SK-N-SH (cell line): ENCODE measurements around the gene DOCK4. TPM values are rescaled to one million over a fixed set of nuclear protein-coding genes. Genes with fewer than 3 reads are reported as not detected.

ENCODE experiments used
- CTCF ChIA-PET: fragments of 300-600, 350-600 bp; formaldehyde crosslinking; extraction: SDS; loops from one replicate; lab custom pipeline; 2021; lab: Yijun Ruan, JAX
- POLR2A ChIA-PET: fragments of 350-600 bp; sonication (Branson Sonifier 250); formaldehyde crosslinking; extraction: SDS; loops from one replicate; lab custom pipeline; 2020; ENCODE audit warnings: antibody characterized with exemption, inconsistent platforms; lab: Yijun Ruan, JAX
- DNase-seq: peaks from one replicate; pipeline ENCODE4 v3.0.0; 2012
- H2AFZ ChIP-seq: fragments of 200-600 bp; sonication (generic); 2 replicates; pipeline ENCODE4 v1.8.1; 2016; ENCODE audit warnings: antibody characterized with exemption, mild to moderate bottlenecking, low read depth
- H3F3A ChIP-seq: fragments of 200-600 bp; sonication (generic); replicated peaks from 2 replicates; pipeline ENCODE3; 2016; ENCODE audit warnings: antibody characterized with exemption, mild to moderate bottlenecking; ENCODE audit not compliant: insufficient read depth
- H3K27ac ChIP-seq, 2 experiments: fragments of 200-500 bp in 1 of 2; fragments of 200-600 bp in 1 of 2; sonication (Bioruptor generic) in 1 of 2; sonication (generic), shearing (Covaris generic) in 1 of 2; 2 replicates each; pipeline versions ENCODE4 v1.5.1 to v1.6.1; 2014 to 2016; ENCODE audit warnings: low read depth in 2 of 2, inconsistent platforms in 1 of 2, low read length in 1 of 2, mild to moderate bottlenecking in 1 of 2, mixed read lengths in 1 of 2
- H3K27me3 ChIP-seq: fragments of 200-600 bp; sonication (generic), shearing (Covaris generic); 2 replicates; pipeline ENCODE4 v1.6.1; 2016; ENCODE audit warnings: mixed run types; ENCODE audit not compliant: insufficient read depth
- H3K36me3 ChIP-seq, 2 experiments: fragments of 200-500 bp in 1 of 2; fragments of 200-600 bp in 1 of 2; sonication (Bioruptor generic) in 1 of 2; sonication (generic) in 1 of 2; replicated peaks in 1 of 2; 2 replicates each; pipeline versions ENCODE3 to v1.5.1; 2014 to 2016; ENCODE audit warnings: low read length in 1 of 2, mild to moderate bottlenecking in 1 of 2; ENCODE audit not compliant: insufficient read depth in 2 of 2, control insufficient read depth in 1 of 2
- H3K4me1 ChIP-seq, 2 experiments: fragments of 200-500 bp in 1 of 2; fragments of 200-600 bp in 1 of 2; sonication (Bioruptor generic) in 1 of 2; sonication (generic), shearing (Covaris generic) in 1 of 2; 2 replicates each; pipeline versions ENCODE4 v1.5.1 to v1.6.1; 2014 to 2016; ENCODE audit warnings: low read depth in 1 of 2, low read length in 1 of 2, mixed run types in 1 of 2; ENCODE audit not compliant: insufficient read depth in 2 of 2, control insufficient read depth in 1 of 2
- H3K4me2 ChIP-seq: fragments of 200-600 bp; sonication (generic), shearing (Covaris generic); 2 replicates; pipeline ENCODE4 v1.6.1; 2017; ENCODE audit warnings: mixed run types
- H3K4me3 ChIP-seq, 2 experiments: fragments of 200-500 bp in 1 of 2; fragments of 200-600 bp in 1 of 2; sonication (Bioruptor generic) in 1 of 2; sonication (generic), shearing (Covaris generic) in 1 of 2; 2 replicates each; pipeline versions ENCODE4 v1.5.1 to v1.8.1; 2014 to 2016; ENCODE audit warnings: low read depth in 2 of 2, inconsistent platforms in 1 of 2, low read length in 1 of 2, mild to moderate bottlenecking in 1 of 2, mixed read lengths in 1 of 2, moderate library complexity in 1 of 2
- H3K79me2 ChIP-seq: fragments of 200-600 bp; sonication (generic); 2 replicates; pipeline ENCODE4 v1.8.1; 2017; ENCODE audit warnings: mild to moderate bottlenecking; ENCODE audit not compliant: insufficient read depth
- H3K9ac ChIP-seq: fragments of 200-600 bp; sonication (generic); 2 replicates; pipeline ENCODE4 v1.6.1; 2017; ENCODE audit warnings: mixed run types
- H3K9me2 ChIP-seq: fragments of 200-600 bp; sonication (generic); 2 replicates; pipeline ENCODE4 v1.6.1; 2017; ENCODE audit warnings: mixed run types
- H3K9me3 ChIP-seq: fragments of 200-600 bp; sonication (generic); 2 replicates; pipeline ENCODE4 v1.6.1; 2017; ENCODE audit warnings: mixed run types, mild to moderate bottlenecking, moderate library complexity
- H4K20me1 ChIP-seq: fragments of 200-600 bp; sonication (generic); 2 replicates; pipeline ENCODE4 v1.6.1; 2017; ENCODE audit warnings: mild to moderate bottlenecking, mixed run types; ENCODE audit not compliant: insufficient read depth
- CTCF ChIP-seq: fragments of 200-600 bp; sonication (generic); IDR thresholded peaks from 2 replicates; pipeline ENCODE4 v1.6.1; 2017; ENCODE audit warnings: antibody characterized with exemption, mild to moderate bottlenecking, moderate library complexity
- ELF1 ChIP-seq: IDR thresholded peaks from 2 replicates; pipeline ENCODE4 v1.4.0; 2012
- IRF3 ChIP-seq: fragments of 150-350 bp; IDR thresholded peaks from 2 replicates; pipeline ENCODE4 v1.6.1; 2016; ENCODE audit warnings: mild to moderate bottlenecking, low read depth, low read length
- JUND ChIP-seq: IDR thresholded peaks from 2 replicates; pipeline ENCODE4 v1.4.0; 2012
- MXI1 ChIP-seq: IDR thresholded peaks from 2 replicates; pipeline ENCODE4 v1.6.1; 2012; ENCODE audit warnings: mild to moderate bottlenecking, low read depth, low read length, improper control_type of control experiment
- NFIC ChIP-seq: IDR thresholded peaks from 2 replicates; pipeline ENCODE4 v1.4.0; 2012; ENCODE audit warnings: borderline replicate concordance
- NRF1 ChIP-seq: IDR thresholded peaks from 2 replicates; pipeline ENCODE4 v1.6.1; 2012; ENCODE audit warnings: low read depth, mild to moderate bottlenecking, low read length
- POLR2AphosphoS5 ChIP-seq: IDR thresholded peaks from 2 replicates; pipeline ENCODE4 v1.6.1; 2012; ENCODE audit warnings: low read depth, low read length
- RAD21 ChIP-seq: IDR thresholded peaks from 2 replicates; pipeline ENCODE4 v1.6.1; 2012; ENCODE audit warnings: mild to moderate bottlenecking, low read length
- RXRA ChIP-seq: IDR thresholded peaks from 2 replicates; pipeline ENCODE4 v1.4.0; 2012; ENCODE audit warnings: low read depth, mild to moderate bottlenecking, borderline replicate concordance
- TCF12 ChIP-seq: IDR thresholded peaks from 2 replicates; pipeline ENCODE4 v1.4.0; 2012
- USF2 ChIP-seq: fragments of 150-350 bp; IDR thresholded peaks from 2 replicates; pipeline ENCODE4 v1.6.1; 2017; ENCODE audit warnings: antibody characterized with exemption, low read length, low read depth, borderline replicate concordance
- WGBS: methylation state at CpG from one replicate; pipeline ENCODE4 v1.1.6; 2017; ENCODE audit warnings: low lambda C conversion rate; 5-methylcytosine and 5-hydroxymethylcytosine counted together
- polyA plus RNA-seq, 3 experiments: library from polyadenylated mRNA; depleted of rRNA; stranded (reverse); fragments of >200 nt; gene quantifications; 2 replicates each; pipeline ENCODE4 v1.2.3, GENCODE V29; 2012

DOCK4 gene
- polyA plus RNA-seq, 1 of the 3 experiments (the other 2 are of a cell fraction), result 8.5 TPM

GRCh38 chr7:112006071-112006470 lies 200.1 kb downstream of the DOCK4 start:
- Histone ChIP-seq H3K27me3 (no peaks in the 10 kb centered on the region), H3K9me3 (no peaks in the 10 kb centered on the region), H3K4me1 (peaks cover 2 to 14% of the 10 kb centered on the region in 2 experiments; a peak in 3 of 4 replicates), H3F3A (no peaks in the 10 kb centered on the region), H3K4me2 (no peak overlapping the region), H2AFZ (no peak overlapping the region), H3K79me2 (no peaks in the 10 kb centered on the region), H3K27ac (no peak overlapping the region), H3K9me2 (no peaks in the 10 kb centered on the region), H3K36me3 (no peaks in the 10 kb centered on the region), H4K20me1 (no peaks in the 10 kb centered on the region), H3K9ac (no peak overlapping the region), H3K4me3 (no peak overlapping the region)
- POLR2A ChIA-PET, result no interaction called here
- CTCF ChIA-PET, result interaction anchor here (0.6 kb wide), 1 partner anchor 52 kb away, joined by 3 read pairs; no protein-coding TSS in a partner anchor
- no peak for TF ChIP-seq RAD21
- no peak for TF ChIP-seq RXRA
- TF ChIP-seq NFIC, result no peak
- TF ChIP-seq JUND, result no peak
- no peak for TF ChIP-seq CTCF
- no peak for TF ChIP-seq USF2
- TF ChIP-seq POLR2AphosphoS5, result no peak
- TF ChIP-seq MXI1, result no peak
- no peak for DNase-seq
- 86% methylated on average over 2 of the region's 2 CpGs for WGBS

- Histone ChIP-seq H3K27me3 (no peaks in the 10 kb centered on the region), H3F3A (peaks cover 3% of the 10 kb centered on the region), H3K9ac (no peak overlapping the region), H4K20me1 (no peaks in the 10 kb centered on the region), H3K4me3 (no peak overlapping the region), H3K79me2 (no peaks in the 10 kb centered on the region), H3K36me3 (no peaks in the 10 kb centered on the region), H3K9me2 (no peaks in the 10 kb centered on the region), H2AFZ (no peak overlapping the region), H3K9me3 (no peaks in the 10 kb centered on the region), H3K4me2 (no peak overlapping the region), H3K4me1 (peaks cover 6 to 7% of the 10 kb centered on the region in 2 experiments; a peak in 2 of 4 replicates), H3K27ac (no peak overlapping the region)
- DNase-seq, result no peak
- ChIA-PET CTCF (interaction anchor here (1.4 kb wide), 1 partner anchor 43 kb away, joined by 3 read pairs; no protein-coding TSS in a partner anchor), POLR2A (no interaction called here)
- WGBS, result 84% methylated on average over 1 of the region's 1 CpG
- TF ChIP-seq CTCF (no peak), IRF3 (no peak), ELF1 (no peak), NRF1 (no peak), TCF12 (no peak)
Measured at GRCh38 chr7:112005205-112005775, 200.9 kb downstream of the DOCK4 start.
